Stimulated activated CD8-positive, alpha-beta memory T cell treated with anti-CD3 and anti-CD28 coated beads, Interleukin-12 subunit alpha, Interleukin-12 subunit beta, amount 100 ng/mL, for 24 hours (primary cell): ENCODE results near the gene FAM241A.
A peak's percentile ranks its signal among the peaks of the same experiment; 100 is the strongest.
"Not testable (repeated sequence)": the region's sequence is repeated elsewhere in the genome, so short reads cannot be mapped to it uniquely, and the experiment has no call there.

Source experiments
- DNase-seq: peaks from one replicate; pipeline ENCODE4 v3.0.0-alpha.2; 2020; ENCODE audit errors: extremely low read depth

Gene FAM241A

DNA sequence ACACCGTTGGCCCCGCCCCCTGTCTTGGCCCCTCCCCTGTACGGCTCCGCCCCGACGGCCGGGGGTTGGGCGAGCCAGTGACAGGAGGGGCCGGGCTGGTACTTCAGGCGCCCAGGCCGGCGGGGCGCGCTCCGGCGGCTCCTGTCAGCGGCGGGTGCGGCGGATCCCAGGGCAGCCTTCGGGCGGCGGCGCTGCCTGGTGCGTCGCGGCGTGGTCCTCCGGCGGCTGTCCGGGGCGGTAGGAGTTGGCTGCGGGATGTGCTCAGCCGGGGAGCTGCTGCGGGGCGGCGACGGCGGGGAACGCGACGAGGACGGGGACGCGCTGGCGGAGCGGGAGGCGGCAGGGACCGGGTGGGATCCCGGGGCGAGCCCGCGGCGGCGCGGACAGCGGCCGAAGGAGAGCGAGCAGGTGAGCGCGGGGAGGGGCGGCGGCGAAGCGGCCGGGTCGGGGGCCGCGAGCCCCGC lies at the start of gene FAM241A:
Gene FAM241A (plus strand): TSS at position 129 of the 464 bp plus-strand sequence. CDS start 127 bp downstream, at position 256.
- DNase-seq = peak; percentile 73

DNA sequence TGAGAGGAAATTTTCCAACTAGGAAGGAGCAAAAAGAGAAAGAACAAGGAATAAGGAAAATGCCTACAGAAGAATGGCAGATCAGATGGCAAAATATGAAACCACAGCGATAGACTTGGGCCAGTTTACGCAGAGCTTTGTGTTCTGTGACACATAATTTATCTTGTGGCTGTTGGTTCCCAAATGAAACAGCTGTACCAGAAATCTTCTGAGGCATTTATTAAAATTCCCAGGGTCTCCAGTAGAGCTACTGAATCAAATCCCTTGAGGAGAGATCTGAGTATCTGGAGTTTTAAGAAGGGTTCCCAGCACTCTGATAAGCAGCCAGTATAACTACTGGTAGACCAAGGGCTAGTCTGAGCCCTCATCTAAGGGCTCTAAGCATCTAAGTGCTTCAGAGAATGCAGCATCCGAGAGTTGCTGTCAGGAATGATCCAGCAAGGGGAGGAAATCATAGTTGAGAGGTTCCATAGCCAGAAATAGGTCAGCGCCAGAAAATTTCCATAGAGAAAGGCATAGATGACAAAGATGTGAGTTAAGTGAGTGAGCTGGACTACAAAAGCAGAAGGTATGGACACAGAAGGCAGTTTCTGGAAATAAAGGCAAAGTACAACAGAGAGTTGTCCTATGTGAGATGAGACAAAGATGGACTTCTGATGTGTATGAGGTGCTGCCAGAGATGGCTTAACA lies 46.3 kb upstream of the FAM241A start:
- no peak for DNase-seq

DNA sequence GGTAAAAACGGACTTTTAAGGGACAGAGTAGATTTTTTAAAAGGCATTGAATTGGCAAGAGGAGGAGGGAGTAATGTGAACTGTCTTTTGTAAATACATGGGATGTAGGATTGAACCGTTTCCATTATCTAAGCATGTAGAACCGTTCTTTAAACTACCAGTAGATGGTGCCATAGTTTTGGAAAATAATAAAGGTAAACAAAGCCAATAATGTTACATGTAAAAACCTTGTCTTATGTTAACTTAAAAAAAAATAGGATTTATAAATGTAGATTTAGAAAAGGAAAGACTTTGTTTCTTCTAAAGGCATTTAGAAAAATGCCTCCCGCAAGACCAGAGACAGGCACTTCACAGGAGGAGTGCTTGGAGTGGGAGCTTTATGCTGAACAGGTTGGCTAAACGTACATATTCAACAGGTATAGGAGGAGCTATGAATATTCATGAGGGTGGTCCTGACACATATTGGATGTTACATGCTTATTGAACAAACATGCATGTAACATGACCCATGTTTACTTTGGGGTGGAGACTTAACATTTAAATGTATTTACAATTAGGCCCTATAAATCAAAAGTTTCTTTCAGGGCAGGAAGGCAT lies 45.5 kb upstream of the FAM241A start:
- DNase-seq = no peak

DNA sequence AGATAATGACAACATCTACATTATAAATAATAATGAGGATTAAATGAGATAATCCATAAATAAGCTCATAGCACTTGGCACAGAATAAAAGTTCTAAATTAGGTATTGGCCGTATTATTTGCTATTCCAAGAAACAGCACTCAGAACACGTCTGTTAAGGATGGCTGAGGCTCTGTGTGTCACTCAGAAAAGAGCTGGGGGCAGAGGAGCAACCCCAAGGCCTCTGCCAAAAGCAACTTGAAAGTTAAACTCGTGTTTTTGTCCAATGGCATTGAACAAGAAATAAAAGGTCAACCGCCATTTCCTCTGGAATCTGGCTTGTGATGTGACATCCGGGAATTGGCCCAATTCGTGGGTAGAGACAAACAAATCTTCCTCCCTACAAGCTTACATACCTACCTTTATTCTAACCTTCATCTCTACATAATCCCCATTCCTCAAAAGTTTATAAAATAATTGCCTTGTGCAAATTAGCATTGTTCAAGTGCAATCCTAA lies 42.3 kb upstream of the FAM241A start:
- no peak for DNase-seq

DNA sequence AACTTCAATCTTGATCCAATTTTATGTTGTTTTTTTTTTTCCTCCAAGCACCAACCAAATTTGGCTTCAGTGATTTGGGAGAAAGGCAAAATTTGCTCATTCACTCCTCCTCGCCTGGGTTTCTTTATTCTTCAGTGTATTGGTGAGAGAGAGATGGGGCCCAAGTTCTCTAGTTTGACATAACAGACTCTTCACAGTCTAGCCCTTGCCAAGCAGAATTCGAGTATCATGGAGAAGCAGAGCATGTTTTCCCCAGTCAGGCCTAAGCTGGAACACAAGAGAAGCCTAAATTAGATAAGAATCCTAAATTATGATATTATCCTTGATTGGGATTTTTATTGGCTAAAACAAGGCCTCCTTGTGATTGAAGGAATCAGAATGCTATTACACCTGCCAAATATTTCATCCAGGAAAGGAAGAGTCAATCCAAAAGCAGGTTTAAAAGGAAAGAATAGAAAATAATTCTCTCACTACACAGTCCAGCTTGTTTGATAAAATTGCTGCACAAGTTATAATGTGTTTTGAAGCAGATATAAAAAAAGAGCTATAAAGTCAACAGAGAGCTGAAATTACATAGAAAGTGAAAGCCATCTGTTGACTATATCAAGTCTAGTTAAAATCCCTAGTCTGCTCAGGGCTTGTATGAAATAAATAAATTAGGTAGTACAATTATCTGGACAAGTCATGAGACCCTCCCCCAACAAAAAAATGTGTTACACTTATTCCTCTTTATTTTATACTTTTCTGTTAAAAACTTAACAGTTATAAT lies 39.9 kb upstream of the FAM241A start:
- no peak for DNase-seq

DNA sequence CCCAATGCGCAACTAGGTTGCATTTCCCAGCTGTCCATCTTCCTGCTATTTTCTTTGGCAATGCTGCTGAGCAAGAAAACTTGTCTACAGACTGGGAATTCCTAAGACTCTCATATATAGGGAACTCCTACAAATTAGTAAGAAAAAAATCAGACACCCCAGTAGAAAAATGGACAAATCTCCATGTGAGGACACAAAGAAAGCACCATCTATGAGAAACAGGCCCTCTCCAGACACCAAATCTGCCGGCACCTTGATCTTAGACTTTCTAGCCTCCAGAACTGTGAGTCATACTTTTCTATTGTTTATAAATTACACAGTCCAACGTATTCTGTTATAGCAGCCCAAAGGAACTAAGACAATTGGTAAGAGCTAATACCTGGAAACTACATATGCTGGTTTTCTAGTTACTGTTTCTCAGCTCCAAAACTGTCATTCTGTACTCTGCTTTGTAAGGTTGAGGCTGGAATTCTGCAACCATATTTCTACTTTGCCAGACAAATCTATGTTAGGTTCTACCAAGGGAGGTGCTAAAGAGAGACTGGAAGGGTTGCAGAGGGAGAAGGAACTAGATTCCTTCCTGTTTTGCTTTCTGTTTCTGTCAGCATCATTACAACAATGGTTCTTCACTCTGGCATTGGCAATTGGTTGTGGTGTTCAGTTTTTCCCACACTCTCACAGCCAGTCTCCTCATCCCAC lies 35.7 kb upstream of the FAM241A start:
- DNase-seq = no peak

DNA sequence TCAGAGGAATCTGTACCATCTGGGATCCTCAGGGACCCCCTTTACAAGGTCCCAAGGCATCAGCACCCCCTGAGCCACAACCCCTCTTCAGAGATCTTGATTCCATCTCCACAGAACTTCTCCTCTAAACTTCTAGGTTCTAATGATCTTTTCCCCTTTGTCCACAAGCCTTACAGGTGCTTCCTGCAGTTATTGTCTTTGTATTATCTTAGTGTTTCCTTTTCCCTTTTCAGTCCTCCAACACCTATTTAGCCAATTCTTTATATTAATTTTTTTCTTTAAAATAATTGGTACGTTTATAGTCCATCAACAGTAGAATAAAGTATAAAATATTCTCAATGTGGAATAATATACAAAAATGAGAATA lies 35.2 kb upstream of the FAM241A start:
- no peak for DNase-seq

DNA sequence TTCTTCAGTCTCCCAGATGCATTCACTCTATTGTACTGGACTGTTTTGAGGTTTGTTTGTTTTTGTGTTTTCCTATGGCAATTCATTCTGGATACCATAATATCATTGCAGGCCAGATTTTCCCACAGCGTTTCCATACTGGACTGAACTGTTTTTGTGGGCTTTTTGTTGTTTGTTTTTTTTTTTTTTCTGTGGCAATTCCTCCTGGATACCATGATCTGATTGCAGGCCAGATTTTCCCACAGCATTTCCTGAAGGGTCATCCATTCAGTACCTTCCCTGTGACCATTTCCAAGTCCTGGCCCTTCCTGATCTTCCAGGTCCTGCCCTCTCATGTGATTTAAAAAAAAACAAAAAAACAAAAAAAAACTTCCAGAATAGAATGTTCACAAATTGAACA lies 33.9 kb upstream of the FAM241A start:
- no peak for DNase-seq

DNA sequence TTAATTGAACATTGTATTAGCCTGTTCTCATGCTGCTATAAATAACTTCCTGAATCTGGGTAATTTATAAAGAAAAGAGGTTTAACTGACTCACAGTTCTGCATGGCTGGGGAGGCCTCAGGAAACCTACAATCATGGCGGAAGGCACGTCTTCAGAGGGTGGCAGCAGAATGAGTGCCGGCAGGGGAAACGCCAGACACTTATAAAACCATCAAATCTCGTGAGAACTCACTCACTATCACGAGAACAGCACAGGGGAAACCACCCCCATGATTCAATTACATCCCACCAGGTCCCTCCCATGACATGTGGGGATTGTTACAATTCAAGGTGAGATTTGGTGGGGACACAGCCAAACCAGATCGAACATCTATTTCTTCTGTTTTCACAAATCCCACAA lies 33.2 kb upstream of the FAM241A start:
- DNase-seq = not testable (repeated sequence)

DNA sequence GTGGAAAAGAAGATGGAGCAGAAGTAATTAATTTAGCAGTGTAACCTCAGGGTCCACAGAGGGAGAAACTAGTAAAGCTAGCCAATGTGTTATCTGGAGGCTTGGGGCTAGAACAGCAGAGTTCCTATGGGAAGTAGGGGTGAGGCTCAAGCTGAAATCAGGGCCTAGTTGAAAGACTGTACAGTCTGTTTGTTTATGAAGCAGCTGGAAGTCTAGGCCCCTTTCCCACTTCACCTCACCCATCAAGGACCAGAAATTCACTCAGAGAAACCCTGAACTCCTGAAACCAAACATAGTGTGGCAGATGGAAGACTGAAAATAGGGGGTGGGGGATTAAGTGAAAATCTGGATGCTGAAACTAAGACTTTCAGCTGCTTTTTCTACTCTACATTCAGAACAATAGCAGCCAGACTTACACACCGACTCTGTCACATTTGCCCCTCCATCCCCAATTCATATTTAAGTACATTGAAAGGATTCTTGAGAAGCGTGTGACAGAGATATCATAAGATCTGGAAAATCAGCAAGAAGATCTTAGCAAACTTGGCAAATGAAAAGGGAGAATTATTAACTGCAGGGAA lies 32.6 kb upstream of the FAM241A start:
- DNase-seq = no peak

DNA sequence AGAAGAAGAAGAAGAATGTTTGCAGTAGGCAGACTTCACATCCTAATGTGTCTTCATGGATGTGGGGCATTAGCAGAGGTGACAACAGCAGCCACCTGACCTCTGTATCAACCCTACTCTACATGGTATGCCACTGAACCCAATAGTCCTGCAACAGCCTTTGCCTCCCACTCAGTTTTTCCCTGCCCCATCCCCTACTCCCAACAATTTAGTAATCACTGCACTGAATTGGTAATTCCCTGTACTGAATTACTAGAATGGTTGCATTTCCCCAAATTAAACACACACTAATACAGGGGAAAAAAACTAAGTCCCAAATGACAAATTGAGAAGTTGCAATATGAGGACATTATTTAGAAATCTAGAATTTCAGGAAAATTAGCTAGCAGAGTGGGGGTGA lies 31.4 kb upstream of the FAM241A start:
- DNase-seq = no peak

DNA sequence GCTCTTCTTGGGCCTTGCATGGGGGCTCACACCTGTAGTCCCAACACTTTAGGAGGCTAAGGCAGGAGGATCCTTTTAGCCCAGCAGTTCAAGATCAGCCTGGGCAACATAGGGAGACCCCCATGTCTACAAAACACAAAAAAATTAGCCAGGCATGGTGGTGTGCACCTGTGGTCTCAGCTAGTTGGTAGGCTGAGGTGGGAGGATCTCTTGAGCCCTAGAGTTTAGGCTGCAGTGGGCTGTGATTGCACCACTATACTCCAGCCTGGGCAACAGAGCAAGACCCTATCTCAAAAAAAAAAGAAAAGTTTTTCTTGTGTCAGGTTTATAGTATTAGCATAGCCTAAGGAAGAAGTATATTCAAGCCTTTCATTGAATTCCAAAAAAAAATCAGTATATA lies 30.8 kb upstream of the FAM241A start:
- DNase-seq = no peak

DNA sequence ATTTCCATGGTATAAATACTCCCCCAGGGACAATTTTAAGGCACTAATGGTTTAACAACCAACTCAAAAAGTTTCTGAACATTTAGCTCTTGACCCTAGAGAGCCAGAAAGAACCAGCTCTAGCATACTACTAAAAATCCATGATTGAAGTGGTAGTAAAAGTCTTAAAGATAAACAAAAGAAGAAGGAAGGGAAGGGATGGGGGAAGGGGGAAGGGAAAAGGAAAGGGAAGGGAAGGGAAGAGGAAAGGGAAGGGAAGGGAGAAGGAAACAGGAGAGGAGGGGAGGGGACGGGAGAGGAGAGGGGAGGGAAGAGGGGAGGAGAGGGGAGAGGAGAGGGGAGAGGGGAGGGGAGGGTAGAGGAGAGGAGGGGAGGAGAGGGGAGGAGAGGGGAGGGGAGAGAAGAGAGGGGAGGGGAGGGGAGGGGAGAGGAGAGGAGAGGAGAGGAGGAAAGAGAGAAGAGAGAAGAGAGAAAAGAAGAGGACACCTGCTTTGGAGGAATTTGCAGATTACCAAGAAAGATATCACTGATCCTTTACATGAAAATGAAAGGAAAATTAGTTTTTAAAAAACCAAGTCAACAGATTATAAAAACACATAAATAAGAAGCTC lies 26.4 kb upstream of the FAM241A start:
- no peak for DNase-seq

DNA sequence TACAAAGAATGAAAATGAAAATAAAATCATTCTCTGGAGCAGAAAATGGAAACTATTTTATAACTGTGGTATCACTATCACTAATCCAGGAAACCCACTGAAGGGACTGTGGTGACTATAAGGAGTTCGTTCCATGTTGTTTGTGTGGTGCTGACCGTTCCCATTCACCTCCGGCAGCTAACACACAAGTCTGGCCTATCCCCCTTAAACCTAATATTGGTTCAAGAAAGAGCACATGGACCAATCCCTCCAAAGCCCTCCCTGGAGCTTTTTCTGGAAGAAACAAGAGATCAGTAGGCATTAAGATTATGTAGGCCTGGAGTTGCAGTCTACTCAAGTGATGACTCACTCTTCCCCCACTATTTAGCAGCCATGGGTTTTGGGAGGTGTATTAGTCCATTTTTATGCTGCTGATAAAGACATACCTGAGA lies 25.9 kb upstream of the FAM241A start:
- DNase-seq = no peak

DNA sequence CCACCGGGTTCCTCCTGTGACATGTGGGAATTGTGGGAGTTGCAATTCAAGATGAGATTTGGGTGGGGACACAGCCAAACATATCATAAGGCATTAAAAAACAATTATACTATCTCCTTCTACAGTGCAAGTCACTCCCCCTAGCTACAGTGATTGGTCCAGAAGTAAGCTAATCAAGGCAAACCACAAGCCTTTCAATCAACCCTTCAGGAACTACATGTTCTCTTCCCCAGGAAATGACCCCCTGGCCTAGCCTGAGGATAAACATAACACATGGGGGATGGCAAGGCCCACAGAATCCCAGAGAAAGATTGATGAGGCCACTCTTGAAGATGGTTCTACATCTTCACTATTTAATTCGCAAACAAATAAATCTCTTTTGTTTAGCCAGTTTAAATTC lies 25.2 kb upstream of the FAM241A start:
- no peak for DNase-seq

DNA sequence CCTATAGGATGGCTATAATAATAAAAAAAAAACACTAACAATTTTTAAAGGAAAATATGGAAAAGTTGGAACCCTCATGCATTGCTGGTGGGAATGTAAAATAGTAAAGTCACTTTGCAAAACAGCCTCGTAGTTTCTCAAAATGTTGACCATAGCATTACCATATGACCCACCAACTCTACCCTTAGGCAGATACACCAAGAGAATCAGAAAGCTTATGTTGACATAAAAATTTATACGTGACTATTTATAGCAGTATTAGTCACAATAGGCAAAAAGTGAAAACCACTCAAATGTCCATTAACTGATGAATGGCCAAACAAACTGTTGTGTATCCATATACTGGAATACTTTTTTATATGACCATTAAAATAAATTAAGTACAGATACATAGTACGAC lies 19.8 kb upstream of the FAM241A start:
- no peak for DNase-seq

DNA sequence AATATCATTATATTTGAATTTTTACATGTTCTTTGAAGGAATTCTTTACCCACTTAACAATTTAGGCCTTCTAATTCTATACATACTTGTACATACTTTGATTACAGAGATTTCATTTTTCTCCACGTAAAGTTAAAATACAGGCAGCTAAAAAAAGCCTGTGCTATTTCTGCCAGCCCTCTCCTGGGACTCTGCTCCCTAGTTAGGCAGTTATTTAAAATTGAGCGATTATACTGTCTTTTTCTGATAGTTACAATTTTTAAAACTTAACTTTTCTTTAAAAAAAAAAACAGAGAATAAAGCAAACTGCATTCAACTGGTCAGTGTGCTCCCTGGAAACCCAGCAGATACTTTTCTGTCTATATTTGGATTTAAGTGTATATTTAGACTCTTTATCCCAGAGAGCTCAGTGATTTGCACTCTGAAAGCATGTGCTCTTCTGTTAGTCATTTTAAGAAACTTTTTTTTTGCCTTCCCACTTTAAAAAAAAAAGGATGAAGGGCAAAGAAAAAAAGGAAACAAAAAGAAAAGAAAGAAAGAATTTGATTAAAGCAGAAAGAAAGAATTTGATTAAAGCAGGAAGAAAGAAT lies 18.1 kb upstream of the FAM241A start:
- no peak for DNase-seq

DNA sequence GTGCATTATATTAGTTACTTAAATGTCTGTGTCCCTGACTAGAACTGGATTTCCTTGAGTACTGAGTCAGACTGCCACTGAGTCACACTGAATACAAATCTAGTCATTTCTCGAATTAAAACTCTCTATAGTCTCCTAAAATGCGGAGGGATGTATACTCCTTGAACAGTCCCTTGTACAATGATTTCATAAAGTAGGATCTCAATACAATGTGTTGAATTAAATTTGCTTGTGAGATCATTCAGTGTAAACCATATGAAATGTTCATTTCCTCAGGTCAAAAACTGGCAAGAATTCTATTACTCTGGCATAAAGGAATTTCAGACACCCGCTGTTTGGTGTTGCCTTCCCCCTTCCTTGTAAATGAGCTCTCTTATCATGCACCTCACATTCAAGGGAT lies 17.5 kb upstream of the FAM241A start:
- DNase-seq = no peak

DNA sequence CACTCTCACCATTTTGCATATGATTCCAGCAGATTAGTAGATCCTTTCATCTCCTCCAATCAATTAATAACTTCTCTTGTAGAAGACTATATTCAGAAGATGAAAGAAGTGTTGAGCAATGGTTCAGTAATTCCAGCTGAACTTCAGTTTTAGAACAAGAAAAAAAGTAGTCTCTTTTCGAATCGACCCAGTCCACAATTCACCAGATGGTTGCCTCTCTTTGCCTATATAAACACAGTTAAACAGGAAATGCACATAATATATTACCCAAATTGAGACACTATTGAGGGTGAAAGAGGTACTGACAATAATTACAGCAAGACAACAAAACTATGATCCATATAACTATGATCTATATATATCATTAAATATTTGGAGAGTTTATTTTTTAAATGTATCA lies 16.8 kb upstream of the FAM241A start:
- DNase-seq = no peak

DNA sequence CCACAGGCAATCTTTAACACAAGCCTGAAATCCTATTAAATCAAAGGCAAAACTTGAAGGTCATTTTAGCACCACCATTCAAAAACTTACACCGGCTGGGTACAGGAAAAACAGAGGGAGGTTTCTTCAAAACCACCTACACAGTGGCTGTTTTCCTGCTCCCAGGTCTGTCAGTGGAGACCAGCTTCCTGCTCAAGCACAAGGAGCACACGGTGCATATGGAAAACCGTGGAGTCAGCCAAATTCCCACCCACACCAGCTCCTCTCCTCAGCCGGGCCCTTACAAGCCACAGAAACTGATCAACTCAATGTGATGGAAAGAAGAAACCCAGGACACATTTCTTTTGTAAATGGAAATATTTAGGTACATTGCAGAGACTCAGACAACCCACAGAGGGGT lies 14.3 kb upstream of the FAM241A start:
- DNase-seq = no peak

DNA sequence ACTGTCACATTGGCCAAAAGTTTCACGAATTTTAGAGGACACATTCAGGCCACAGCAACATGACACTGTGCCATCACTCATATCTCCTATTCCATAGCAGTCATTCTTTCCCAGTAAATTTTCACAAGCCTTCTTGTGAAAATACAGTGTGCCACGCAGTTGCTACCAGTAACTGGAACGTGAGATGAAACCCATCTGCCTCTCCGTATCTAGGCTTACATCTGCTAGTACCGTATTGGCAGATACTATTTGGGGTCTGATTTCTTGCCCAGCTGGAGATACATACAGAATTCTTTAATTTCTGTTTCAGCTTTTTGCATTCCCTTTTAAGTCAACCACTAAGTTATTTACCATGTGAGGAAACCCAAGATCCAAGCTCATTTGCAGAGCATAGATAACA lies 8.7 kb upstream of the FAM241A start:
- DNase-seq = no peak
